H1 (cell line): Measurements from ENCODE around the gene FMC1. TPM values are rescaled to one million over a fixed set of nuclear protein-coding genes. Genes with fewer than 3 reads are reported as not detected.

Source experiments
- CTCF ChIA-PET: fragments of 300-600 bp; sonication (Branson Sonifier 250); formaldehyde crosslinking; loops from one replicate; lab custom pipeline; 2021; ENCODE audit not compliant: partially characterized antibody; lab: Charles Lee
- POLR2A ChIA-PET: fragments of 300-600 bp; sonication (Branson Sonifier 250); formaldehyde crosslinking; loops from one replicate; lab custom pipeline; 2021; ENCODE audit warnings: inconsistent platforms; ENCODE audit not compliant: partially characterized antibody; lab: Charles Lee
- DNase-seq, 2 experiments: peaks; one replicate each; pipeline versions ENCODE4 v3.0.0 to v3.0.0-alpha.2; 2010 to 2022; ENCODE audit warnings: low spot score in 2 of 2, low read depth in 1 of 2, mixed read lengths in 1 of 2
- FAIRE-seq: peaks from 2 replicates; lab custom pipeline; 2011; peaks lifted over from hg19 to GRCh38; lab: Jason Lieb, UNC
- H2AFZ ChIP-seq: 2 replicates; pipeline ENCODE4 v1.8.1; 2012; ENCODE audit warnings: low read length, inconsistent platforms
- H2AK5ac ChIP-seq: 2 replicates; pipeline ENCODE4 v1.6.1; 2013; ENCODE audit warnings: low read depth, low read length
- H2BK120ac ChIP-seq: replicated peaks from 2 replicates; pipeline ENCODE3; 2013; ENCODE audit warnings: low read depth, low read length, inconsistent platforms
- H2BK12ac ChIP-seq: 2 replicates; pipeline ENCODE4 v1.6.1; 2013; ENCODE audit warnings: low read depth, low read length
- H2BK15ac ChIP-seq: 2 replicates; pipeline ENCODE4 v1.6.1; 2013; ENCODE audit warnings: low read length
- H2BK20ac ChIP-seq: 2 replicates; pipeline ENCODE4 v1.6.1; 2013; ENCODE audit warnings: low read length
- H2BK5ac ChIP-seq: 2 replicates; pipeline ENCODE4 v1.6.1; 2013; ENCODE audit warnings: low read depth, low read length
- H3K14ac ChIP-seq: 2 replicates; pipeline ENCODE4 v1.6.1; 2013; ENCODE audit warnings: inconsistent platforms; ENCODE audit not compliant: insufficient read length
- H3K18ac ChIP-seq: 2 replicates; pipeline ENCODE4 v1.6.1; 2013; ENCODE audit warnings: low read length; ENCODE audit errors: extremely low read depth
- H3K23ac ChIP-seq: 2 replicates; pipeline ENCODE4 v1.6.1; 2013; ENCODE audit warnings: inconsistent platforms; ENCODE audit not compliant: insufficient read length
- H3K23me2 ChIP-seq: 2 replicates; pipeline ENCODE4 v1.6.1; 2013; ENCODE audit warnings: low read depth, low read length
- H3K27ac ChIP-seq: 2 replicates; pipeline ENCODE4 v1.6.1; 2011; ENCODE audit warnings: low read depth, low read length, inconsistent platforms
- H3K27me3 ChIP-seq, 4 experiments: replicated peaks in 1 of 4; 1 replicate in 1 of 4; 2 replicates in 3 of 4; pipeline versions ENCODE4 v1.6.1 to v1.8.1; 2011 to 2013; ENCODE audit warnings: low read length in 3 of 4, mild to moderate bottlenecking in 3 of 4, inconsistent platforms in 2 of 4, mixed read lengths in 2 of 4, moderate library complexity in 1 of 4; ENCODE audit not compliant: control insufficient read depth in 3 of 4, insufficient read depth in 3 of 4; ENCODE audit errors: extremely low read depth in 1 of 4
- H3K36me3 ChIP-seq, 4 experiments: 2 replicates each; pipeline versions ENCODE4 v1.6.1 to v1.8.1; 2011 to 2013; ENCODE audit warnings: mild to moderate bottlenecking in 4 of 4, low read length in 3 of 4, moderate library complexity in 2 of 4, control low read depth in 1 of 4, inconsistent platforms in 1 of 4; ENCODE audit not compliant: insufficient read depth in 4 of 4, control insufficient read depth in 2 of 4
- H3K4ac ChIP-seq: replicated peaks from 2 replicates; pipeline ENCODE3; 2013; ENCODE audit warnings: low read length, low read depth, mixed read lengths, inconsistent platforms; ENCODE audit not compliant: insufficient read length
- H3K4me1 ChIP-seq, 4 experiments: replicated peaks in 1 of 4; 1 replicate in 1 of 4; 2 replicates in 3 of 4; pipeline versions ENCODE4 v1.6.1 to v1.8.1; 2011 to 2013; ENCODE audit warnings: low read length in 3 of 4, inconsistent platforms in 2 of 4, mixed read lengths in 1 of 4; ENCODE audit not compliant: insufficient read depth in 4 of 4, control insufficient read depth in 3 of 4
- H3K4me2 ChIP-seq, 2 experiments: 2 replicates each; pipeline versions ENCODE4 v1.6.1 to v1.8.1; 2011 to 2013; ENCODE audit warnings: low read depth in 2 of 2, low read length in 2 of 2, control low read depth in 1 of 2, inconsistent platforms in 1 of 2, mild to moderate bottlenecking in 1 of 2; ENCODE audit not compliant: insufficient read depth in 1 of 2
- H3K4me3 ChIP-seq, 4 experiments: fragments of 200-600, 300-600 bp in 1 of 4; sonication (generic), shearing (Covaris generic), sonication (Bioruptor Twin) in 1 of 4; 2 replicates each; pipeline versions ENCODE4 v1.5.1 to v1.8.1; 2011 to 2016; ENCODE audit warnings: low read length in 4 of 4, low read depth in 3 of 4, control low read depth in 2 of 4, inconsistent platforms in 2 of 4, mild to moderate bottlenecking in 2 of 4, mixed read lengths in 1 of 4, moderate library complexity in 1 of 4; ENCODE audit not compliant: insufficient read depth in 2 of 4; ENCODE audit errors: extremely low read depth in 1 of 4
- H3K56ac ChIP-seq: replicated peaks from 2 replicates; pipeline ENCODE3; 2013; ENCODE audit warnings: low read depth, mild to moderate bottlenecking, mixed read lengths, low read length, inconsistent platforms; ENCODE audit not compliant: insufficient read length
- H3K79me1 ChIP-seq: 2 replicates; pipeline ENCODE4 v1.6.1; 2013; ENCODE audit warnings: low read depth, low read length, control low read depth
- H3K79me2 ChIP-seq, 2 experiments: 2 replicates each; pipeline versions ENCODE4 v1.6.1 to v1.8.1; 2012 to 2013; ENCODE audit warnings: low read length in 2 of 2, mild to moderate bottlenecking in 2 of 2, inconsistent platforms in 1 of 2; ENCODE audit not compliant: insufficient read depth in 2 of 2, control insufficient read depth in 1 of 2
- H3K9ac ChIP-seq, 4 experiments: replicated peaks in 1 of 4; 1 replicate in 1 of 4; 2 replicates in 3 of 4; pipeline versions ENCODE4 v1.6.1 to v1.8.1; 2011 to 2013; ENCODE audit warnings: low read depth in 3 of 4, low read length in 3 of 4, control low read depth in 2 of 4, mild to moderate bottlenecking in 2 of 4, moderate library complexity in 2 of 4, inconsistent platforms in 1 of 4; ENCODE audit errors: extremely low read depth in 1 of 4
- H3K9me3 ChIP-seq, 2 experiments: 2 replicates each; pipeline versions ENCODE4 v1.6.1 to v1.8.1; 2012 to 2013; ENCODE audit warnings: mild to moderate bottlenecking in 2 of 2, moderate library complexity in 2 of 2, control low read depth in 1 of 2, inconsistent platforms in 1 of 2, low read depth in 1 of 2, low read length in 1 of 2, mixed read lengths in 1 of 2; ENCODE audit not compliant: insufficient read depth in 2 of 2
- H4K20me1 ChIP-seq, 2 experiments: replicated peaks in 1 of 2; 2 replicates each; pipeline versions ENCODE3 to v1.8.1; 2011 to 2013; ENCODE audit warnings: inconsistent platforms in 2 of 2, low read length in 2 of 2, mild to moderate bottlenecking in 1 of 2; ENCODE audit not compliant: insufficient read depth in 2 of 2, control insufficient read depth in 1 of 2
- H4K5ac ChIP-seq: 2 replicates; pipeline ENCODE4 v1.6.1; 2013; ENCODE audit warnings: low read length, low read depth, mixed read lengths, inconsistent platforms; ENCODE audit not compliant: insufficient read length
- H4K8ac ChIP-seq: 2 replicates; pipeline ENCODE4 v1.8.0; 2013; ENCODE audit warnings: mild to moderate bottlenecking, moderate library complexity, low read length, inconsistent platforms; ENCODE audit not compliant: insufficient read depth; ENCODE audit errors: extremely low read depth
- H4K91ac ChIP-seq: replicated peaks from 2 replicates; pipeline ENCODE3; 2013; ENCODE audit warnings: low read length, mixed read lengths, inconsistent platforms; ENCODE audit not compliant: insufficient read length
- CEBPB ChIP-seq: IDR thresholded peaks from 2 replicates; pipeline ENCODE4 v1.6.1; 2012; ENCODE audit warnings: low read depth, low read length
- CHD1 ChIP-seq: IDR thresholded peaks from 2 replicates; pipeline ENCODE4 v1.6.1; 2012; ENCODE audit warnings: low read depth, low read length, improper control_type of control experiment
- NRF1 ChIP-seq: IDR thresholded peaks from 2 replicates; pipeline ENCODE4 v1.6.1; 2011; ENCODE audit warnings: mild to moderate bottlenecking, low read depth, low read length, improper control_type of control experiment
- POLR2AphosphoS5 ChIP-seq: IDR thresholded peaks from 2 replicates; pipeline ENCODE4 v1.6.1; 2011; ENCODE audit warnings: low read depth, low read length
- RXRA ChIP-seq: IDR thresholded peaks from 2 replicates; pipeline ENCODE4 v1.6.1; 2011; ENCODE audit warnings: low read depth, mild to moderate bottlenecking, low read length, moderate library complexity; ENCODE audit not compliant: insufficient read depth
- WGBS, 2 experiments: shearing (Covaris generic) in 1 of 2; methylation state at CpG; one replicate each; pipeline versions ENCODE4 v1.1.6 to v1.1.7; 2013 to 2015; ENCODE audit warnings: low lambda C conversion rate in 2 of 2, mixed read lengths in 2 of 2, inconsistent platforms in 1 of 2, low coverage in 1 of 2, missing lambda C conversion rate in 1 of 2; ENCODE audit not compliant: insufficient replicate concordance in 2 of 2, insufficient coverage in 1 of 2, insufficient read length in 1 of 2; ENCODE audit errors: extremely low coverage in 1 of 2, missing lambda C conversion rate in 1 of 2; 5-methylcytosine and 5-hydroxymethylcytosine counted together
- polyA plus RNA-seq, 7 experiments: library from polyadenylated mRNA; depleted of rRNA in 3 of 7; stranded (reverse) in 5 of 7; unstranded in 2 of 7; fragments of >200 nt in 5 of 7; fragments of 200-250 nt in 2 of 7; gene quantifications; 1 replicate in 5 of 7; 2 replicates in 1 of 7; 4 replicates in 1 of 7; pipeline versions ENCODE4 v1.2.1 to v1.2.3, GENCODE V29; 2011 to 2013; ENCODE audit warnings: missing spikeins in 2 of 7, mixed read lengths in 2 of 7
- total RNA-seq: library from RNA; stranded (reverse); fragmentation: NEBNext Ultra II Directional; extraction: Animal tissue kit (Norgen Biotek cat#: 25700); gene quantifications from 2 replicates; pipeline ENCODE4 v1.2.1, GENCODE V29; 2021

FMC1 gene
- total and polyA plus RNA-seq, 2 of the 8 experiments (the other 6 are each of a cell fraction or from before 2014, with no cell fraction given): 15.8 to 28.4 TPM

GRCh38 chr7:139389774-139390173 is 48.6 kb downstream of the FMC1 start:
- Histone ChIP-seq H3K4me3 (no peak overlapping the region), H3K56ac (no peak overlapping the region), H2BK5ac (no peak overlapping the region), H2BK120ac (no peak overlapping the region), H4K8ac (no peak overlapping the region), H4K5ac (no peak overlapping the region), H3K23me2 (no peaks in the 10 kb centered on the region), H3K4me1 (no peaks in the 10 kb centered on the region), H3K9ac (no peak overlapping the region), H2BK20ac (no peak overlapping the region), H2AK5ac (no peak overlapping the region), H2AFZ (no peak overlapping the region), H3K4me2 (no peak overlapping the region), H3K23ac (no peak overlapping the region), H3K14ac (no peak overlapping the region), H3K9me3 (no peaks in the 10 kb centered on the region), H3K18ac (no peak overlapping the region), H3K4ac (no peak overlapping the region), H4K91ac (no peak overlapping the region), H4K20me1 (peaks cover 0 to 3% of the 10 kb centered on the region in 2 experiments), H3K36me3 (peaks cover 2 to 48% (median 9%) of the 10 kb centered on the region in 4 experiments; a peak in 5 of 8 replicates), H3K27ac (no peak overlapping the region), H3K79me2 (peaks cover 0 to 52% of the 10 kb centered on the region in 2 experiments; a peak in 2 of 4 replicates), H2BK15ac (no peak overlapping the region), H3K27me3 (no peaks in the 10 kb centered on the region), H3K79me1 (peaks cover 2% of the 10 kb centered on the region; the same call in 1 of the 2 replicates), H2BK12ac (no peak overlapping the region)
- WGBS, 2 experiments: 93% methylated on average over 2 of the region's 2 CpGs; no CpG with 5 or more reads in 1 of the 2 experiments
- ChIA-PET POLR2A (interaction anchor here (0.7 to 1.5 kb wide), 2 partner anchors 30 to 192 kb away, joined by 3 read pairs; partner anchors contain the start of gene LUC7L2), CTCF (interaction anchor here (1.9 kb wide), 1 partner anchor 45 kb away, joined by 5 read pairs; no protein-coding TSS in a partner anchor)
- TF ChIP-seq NRF1 (no peak), POLR2AphosphoS5 (no peak), RXRA (no peak), CHD1 (no peak), CEBPB (no peak)
- FAIRE-seq: no peak
- no peak for DNase-seq
